Measurements from ENCODE around the gene LPAR3.
A peak's percentile ranks its signal among the peaks of the same experiment; 100 is the strongest.

Gene LPAR3

DNA sequence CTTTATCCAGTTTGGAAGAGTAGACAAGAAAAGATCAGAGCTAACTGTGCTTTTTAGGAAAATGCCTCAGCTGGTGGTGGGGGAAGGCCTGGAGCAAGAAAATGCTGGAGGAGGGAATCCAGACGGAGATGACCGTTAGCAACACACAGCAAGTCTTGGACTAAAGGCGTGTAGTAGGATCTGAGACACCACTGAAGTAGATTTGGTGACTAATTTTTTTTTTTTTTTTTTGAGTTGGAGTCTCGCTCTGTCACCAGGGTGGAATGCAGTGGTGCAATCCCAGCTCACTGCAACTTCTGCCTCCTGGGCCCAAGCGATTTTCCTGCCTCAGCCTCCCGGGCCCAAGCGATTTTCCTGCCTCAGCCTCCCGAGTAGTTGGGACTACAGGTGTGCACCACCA lies 41.2 kb downstream of the LPAR3 start:
- no peak overlapping the region for H3K4me3 ChIP-seq (replicated peaks; ENCODE audit: insufficient read depth, low read length)
- H3K27me3 ChIP-seq (ENCODE audit: insufficient read depth, poor library complexity, severe bottlenecking) = peaks cover 2% of the 10 kb centered on the region
- H3K27ac ChIP-seq (replicated peaks) = no peak overlapping the region
- TF ChIP-seq, protein P1, sequence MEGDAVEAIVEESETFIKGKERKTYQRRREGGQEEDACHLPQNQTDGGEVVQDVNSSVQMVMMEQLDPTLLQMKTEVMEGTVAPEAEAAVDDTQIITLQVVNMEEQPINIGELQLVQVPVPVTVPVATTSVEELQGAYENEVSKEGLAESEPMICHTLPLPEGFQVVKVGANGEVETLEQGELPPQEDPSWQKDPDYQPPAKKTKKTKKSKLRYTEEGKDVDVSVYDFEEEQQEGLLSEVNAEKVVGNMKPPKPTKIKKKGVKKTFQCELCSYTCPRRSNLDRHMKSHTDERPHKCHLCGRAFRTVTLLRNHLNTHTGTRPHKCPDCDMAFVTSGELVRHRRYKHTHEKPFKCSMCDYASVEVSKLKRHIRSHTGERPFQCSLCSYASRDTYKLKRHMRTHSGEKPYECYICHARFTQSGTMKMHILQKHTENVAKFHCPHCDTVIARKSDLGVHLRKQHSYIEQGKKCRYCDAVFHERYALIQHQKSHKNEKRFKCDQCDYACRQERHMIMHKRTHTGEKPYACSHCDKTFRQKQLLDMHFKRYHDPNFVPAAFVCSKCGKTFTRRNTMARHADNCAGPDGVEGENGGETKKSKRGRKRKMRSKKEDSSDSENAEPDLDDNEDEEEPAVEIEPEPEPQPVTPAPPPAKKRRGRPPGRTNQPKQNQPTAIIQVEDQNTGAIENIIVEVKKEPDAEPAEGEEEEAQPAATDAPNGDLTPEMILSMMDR (IDR thresholded peaks at IDR 0.05; ENCODE audit: insufficient read depth, low read length) = no peak
- TF ChIP-seq POLR2AphosphoS5 (IDR thresholded peaks at IDR 0.05; ENCODE audit: low read depth) (no peak), SPI1 (IDR thresholded peaks at IDR 0.05; ENCODE audit: borderline replicate concordance, low read depth) (no peak), GABPA (IDR thresholded peaks at IDR 0.05; ENCODE audit: low read depth) (no peak)
- TF ChIP-seq, protein P2, sequence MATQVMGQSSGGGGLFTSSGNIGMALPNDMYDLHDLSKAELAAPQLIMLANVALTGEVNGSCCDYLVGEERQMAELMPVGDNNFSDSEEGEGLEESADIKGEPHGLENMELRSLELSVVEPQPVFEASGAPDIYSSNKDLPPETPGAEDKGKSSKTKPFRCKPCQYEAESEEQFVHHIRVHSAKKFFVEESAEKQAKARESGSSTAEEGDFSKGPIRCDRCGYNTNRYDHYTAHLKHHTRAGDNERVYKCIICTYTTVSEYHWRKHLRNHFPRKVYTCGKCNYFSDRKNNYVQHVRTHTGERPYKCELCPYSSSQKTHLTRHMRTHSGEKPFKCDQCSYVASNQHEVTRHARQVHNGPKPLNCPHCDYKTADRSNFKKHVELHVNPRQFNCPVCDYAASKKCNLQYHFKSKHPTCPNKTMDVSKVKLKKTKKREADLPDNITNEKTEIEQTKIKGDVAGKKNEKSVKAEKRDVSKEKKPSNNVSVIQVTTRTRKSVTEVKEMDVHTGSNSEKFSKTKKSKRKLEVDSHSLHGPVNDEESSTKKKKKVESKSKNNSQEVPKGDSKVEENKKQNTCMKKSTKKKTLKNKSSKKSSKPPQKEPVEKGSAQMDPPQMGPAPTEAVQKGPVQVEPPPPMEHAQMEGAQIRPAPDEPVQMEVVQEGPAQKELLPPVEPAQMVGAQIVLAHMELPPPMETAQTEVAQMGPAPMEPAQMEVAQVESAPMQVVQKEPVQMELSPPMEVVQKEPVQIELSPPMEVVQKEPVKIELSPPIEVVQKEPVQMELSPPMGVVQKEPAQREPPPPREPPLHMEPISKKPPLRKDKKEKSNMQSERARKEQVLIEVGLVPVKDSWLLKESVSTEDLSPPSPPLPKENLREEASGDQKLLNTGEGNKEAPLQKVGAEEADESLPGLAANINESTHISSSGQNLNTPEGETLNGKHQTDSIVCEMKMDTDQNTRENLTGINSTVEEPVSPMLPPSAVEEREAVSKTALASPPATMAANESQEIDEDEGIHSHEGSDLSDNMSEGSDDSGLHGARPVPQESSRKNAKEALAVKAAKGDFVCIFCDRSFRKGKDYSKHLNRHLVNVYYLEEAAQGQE (IDR thresholded peaks at IDR 0.05; ENCODE audit: insufficient replicate concordance, low read depth) = no peak
- no peak for DNase-seq (ENCODE audit: low read depth in 1 of 2, low spot score in 1 of 2)

DNA sequence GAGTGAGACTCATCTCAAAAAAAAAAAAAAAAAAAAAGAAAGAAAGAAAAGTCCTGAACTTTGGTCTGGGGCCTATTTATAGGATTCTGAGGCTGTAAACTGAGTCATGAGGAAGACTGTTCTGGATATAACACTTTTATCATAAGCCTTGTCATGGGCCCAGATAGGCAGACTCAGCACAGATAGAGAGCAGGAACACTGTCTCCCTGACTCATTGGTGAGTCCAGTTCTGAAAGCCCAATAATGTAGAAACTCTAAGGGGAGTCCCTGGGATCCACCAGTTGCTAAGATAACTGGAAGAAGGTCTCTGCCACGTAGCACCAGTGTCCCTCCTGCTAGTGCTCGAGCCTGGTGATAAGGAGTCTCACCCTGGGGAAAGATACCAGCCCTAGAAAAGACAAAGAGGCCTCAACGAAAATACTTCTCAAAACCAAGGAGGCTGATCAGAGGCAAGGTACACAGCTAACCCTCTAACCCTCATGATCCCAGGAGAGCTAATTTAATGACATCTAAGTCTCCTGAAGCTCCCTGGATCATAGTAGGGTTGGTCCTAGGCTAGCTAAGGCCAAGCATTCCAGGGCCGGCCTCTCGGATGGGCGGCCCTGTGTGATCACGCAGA lies 43.5 kb downstream of the LPAR3 start:
- TF ChIP-seq, protein P2 (IDR thresholded peaks at IDR 0.05; ENCODE audit: insufficient replicate concordance, low read depth) = no peak
- TF ChIP-seq, protein P1 (IDR thresholded peaks at IDR 0.05; ENCODE audit: insufficient read depth, low read length) = no peak
- TF ChIP-seq POLR2AphosphoS5 (IDR thresholded peaks at IDR 0.05; ENCODE audit: low read depth) (no peak), GABPA (IDR thresholded peaks at IDR 0.05; ENCODE audit: low read depth) (no peak)
- no peak overlapping the region for H3K27ac ChIP-seq (replicated peaks)
- no peak for DNase-seq (ENCODE audit: low read depth in 1 of 2, low spot score in 1 of 2)
- no peaks in the 10 kb centered on the region for H3K27me3 ChIP-seq (ENCODE audit: insufficient read depth, poor library complexity, severe bottlenecking)
- no peak overlapping the region for H3K4me3 ChIP-seq (replicated peaks; ENCODE audit: insufficient read depth, low read length)

DNA sequence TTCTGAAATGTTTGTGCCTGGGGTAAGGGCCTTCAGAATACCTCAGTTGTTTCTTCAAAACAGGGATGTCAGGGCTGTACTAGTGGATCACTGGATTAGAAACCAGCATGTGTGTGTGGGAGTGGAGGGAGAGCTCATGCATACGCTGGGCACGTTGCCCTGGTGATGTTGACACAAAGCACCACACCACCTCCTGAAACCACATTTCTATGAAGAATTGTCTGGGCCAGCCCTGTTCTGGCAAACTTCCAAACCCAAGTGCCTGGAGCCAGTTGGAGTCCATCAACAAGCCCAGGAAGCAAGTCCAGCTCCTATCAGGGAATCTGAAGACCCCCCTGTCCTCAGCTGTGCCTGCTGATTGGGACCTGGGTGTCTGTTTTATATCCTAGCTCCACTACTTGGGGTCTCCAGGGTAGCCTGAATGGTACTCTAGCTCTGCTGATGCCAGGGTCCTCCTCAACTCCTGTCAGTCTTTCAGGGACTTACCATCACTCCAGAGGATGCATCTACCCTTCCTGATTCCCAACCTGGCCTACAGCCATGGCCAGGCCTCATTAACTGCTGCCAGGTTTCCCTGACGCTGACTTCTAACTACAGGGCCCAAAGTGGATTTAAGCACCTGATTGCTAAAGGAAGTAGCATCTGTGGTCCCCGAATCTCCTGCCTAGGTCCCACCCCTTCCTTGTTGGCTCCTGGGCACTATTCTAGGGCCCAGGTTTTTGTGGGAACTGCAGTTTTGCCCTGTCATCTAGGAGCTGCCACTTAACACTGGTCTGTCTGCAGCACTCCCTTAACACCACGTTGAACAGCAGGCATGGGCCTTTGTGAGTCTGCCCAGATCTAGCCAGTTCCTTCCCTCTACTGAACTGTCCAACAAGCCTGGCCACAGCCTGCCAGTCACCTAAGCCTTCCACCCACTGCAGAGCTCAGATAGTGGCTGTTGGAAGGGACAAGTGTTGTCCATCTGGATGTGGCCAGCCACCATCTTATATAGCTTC lies 45.5 kb downstream of the LPAR3 start:
- peak; percentile 10 to 13 for DNase-seq (ENCODE audit: low read depth in 1 of 2, low spot score in 1 of 2)
- no peaks in the 10 kb centered on the region for H3K27me3 ChIP-seq (ENCODE audit: insufficient read depth, poor library complexity, severe bottlenecking)
- no peak overlapping the region for H3K27ac ChIP-seq (replicated peaks)
- peak; percentile 48; the same call in 1 of the 2 replicates for TF ChIP-seq POLR2AphosphoS5 (IDR thresholded peaks at IDR 0.05; ENCODE audit: low read depth)
- TF ChIP-seq, protein P1 (IDR thresholded peaks at IDR 0.05; ENCODE audit: insufficient read depth, low read length) = no peak
- no peak overlapping the region for H3K4me3 ChIP-seq (replicated peaks; ENCODE audit: insufficient read depth, low read length)

All from HL-60 (cell line).